ENCODE measurements around the gene MCTP2.

MCTP2 gene

DNA sequence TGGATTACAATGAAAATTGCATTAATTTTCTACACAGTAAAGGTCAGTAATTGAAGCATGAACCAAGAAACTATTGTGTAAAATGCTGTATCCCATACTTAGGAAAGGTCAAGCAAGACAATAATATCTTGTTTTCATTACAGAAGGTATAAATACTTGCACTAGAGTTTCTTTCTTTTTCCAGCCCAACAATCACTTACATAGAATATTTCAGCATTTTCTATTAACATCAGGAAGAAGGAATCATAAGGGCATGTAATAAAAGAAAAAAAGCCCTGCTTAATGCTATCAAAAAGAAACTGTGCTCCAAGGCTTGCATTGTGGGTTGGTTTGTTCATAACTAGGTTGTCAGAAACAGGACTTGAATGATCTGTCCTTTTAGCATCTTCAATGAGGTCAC lies 215.1 kb downstream of the MCTP2 start:
- no peak for DNase-seq (ENCODE audit: low read depth, low spot score)
- POLR2A ChIA-PET = no interaction called here
- TF ChIP-seq, protein P1, sequence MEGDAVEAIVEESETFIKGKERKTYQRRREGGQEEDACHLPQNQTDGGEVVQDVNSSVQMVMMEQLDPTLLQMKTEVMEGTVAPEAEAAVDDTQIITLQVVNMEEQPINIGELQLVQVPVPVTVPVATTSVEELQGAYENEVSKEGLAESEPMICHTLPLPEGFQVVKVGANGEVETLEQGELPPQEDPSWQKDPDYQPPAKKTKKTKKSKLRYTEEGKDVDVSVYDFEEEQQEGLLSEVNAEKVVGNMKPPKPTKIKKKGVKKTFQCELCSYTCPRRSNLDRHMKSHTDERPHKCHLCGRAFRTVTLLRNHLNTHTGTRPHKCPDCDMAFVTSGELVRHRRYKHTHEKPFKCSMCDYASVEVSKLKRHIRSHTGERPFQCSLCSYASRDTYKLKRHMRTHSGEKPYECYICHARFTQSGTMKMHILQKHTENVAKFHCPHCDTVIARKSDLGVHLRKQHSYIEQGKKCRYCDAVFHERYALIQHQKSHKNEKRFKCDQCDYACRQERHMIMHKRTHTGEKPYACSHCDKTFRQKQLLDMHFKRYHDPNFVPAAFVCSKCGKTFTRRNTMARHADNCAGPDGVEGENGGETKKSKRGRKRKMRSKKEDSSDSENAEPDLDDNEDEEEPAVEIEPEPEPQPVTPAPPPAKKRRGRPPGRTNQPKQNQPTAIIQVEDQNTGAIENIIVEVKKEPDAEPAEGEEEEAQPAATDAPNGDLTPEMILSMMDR (IDR thresholded peaks at IDR 0.05; ENCODE audit: insufficient read depth, low read length, missing control alignments) = no peak
- CTCF ChIA-PET = no interaction called here
- no peak overlapping the region for H3K4me3 ChIP-seq (ENCODE audit: low read depth, low read length)

GRCh38 chr15:94451466-94451865 lies 220.1 kb downstream of the MCTP2 start:
- TF ChIP-seq, protein P1 (IDR thresholded peaks at IDR 0.05; ENCODE audit: insufficient read depth, low read length, missing control alignments) = no peak
- no peak for DNase-seq (ENCODE audit: low read depth, low spot score)
- POLR2A ChIA-PET = no interaction called here
- CTCF ChIA-PET = no interaction called here
- H3K4me3 ChIP-seq (ENCODE audit: low read depth, low read length) = no peak overlapping the region

DNA sequence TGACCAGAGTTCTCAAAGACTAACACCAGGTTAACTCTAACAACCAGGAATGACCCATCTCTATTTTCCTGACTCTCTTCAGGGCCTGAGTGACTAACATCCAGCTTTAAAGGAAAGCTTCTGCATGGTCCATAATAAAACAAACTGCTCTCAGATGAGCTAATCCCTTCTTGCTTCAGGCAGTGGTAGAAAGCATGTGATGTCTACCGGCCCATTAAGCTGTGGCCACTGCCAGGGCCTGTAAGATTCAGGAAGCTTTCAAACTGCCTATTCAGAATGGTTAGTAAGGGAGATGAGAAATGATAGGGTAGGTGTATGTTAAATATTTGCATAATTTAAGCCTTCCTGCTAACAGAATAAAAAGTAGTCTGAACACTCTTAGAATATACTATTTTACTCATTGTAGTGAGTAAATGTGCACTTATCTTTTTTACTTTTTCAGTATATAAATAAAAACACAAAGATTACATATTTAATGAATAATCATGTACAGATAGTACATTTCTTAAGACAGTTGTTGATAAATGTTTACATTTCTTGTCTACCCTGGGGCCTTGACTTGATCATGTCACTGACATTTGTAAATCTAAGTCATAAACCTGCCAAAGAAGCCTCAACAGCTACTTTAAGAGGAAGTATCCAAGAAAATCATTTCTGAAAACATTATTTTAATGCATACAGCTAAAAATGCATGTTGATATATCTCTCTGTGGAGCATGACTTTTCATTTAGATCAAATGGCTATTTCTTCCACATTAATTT lies 222.0 kb downstream of the MCTP2 start:
- ChIA-PET CTCF (no interaction called here), POLR2A (no interaction called here)
- H3K4me3 ChIP-seq (ENCODE audit: low read depth, low read length) = no peak overlapping the region
- TF ChIP-seq, protein P1 (IDR thresholded peaks at IDR 0.05; ENCODE audit: insufficient read depth, low read length, missing control alignments) = no peak
- DNase-seq (ENCODE audit: low read depth, low spot score) = no peak

DNA sequence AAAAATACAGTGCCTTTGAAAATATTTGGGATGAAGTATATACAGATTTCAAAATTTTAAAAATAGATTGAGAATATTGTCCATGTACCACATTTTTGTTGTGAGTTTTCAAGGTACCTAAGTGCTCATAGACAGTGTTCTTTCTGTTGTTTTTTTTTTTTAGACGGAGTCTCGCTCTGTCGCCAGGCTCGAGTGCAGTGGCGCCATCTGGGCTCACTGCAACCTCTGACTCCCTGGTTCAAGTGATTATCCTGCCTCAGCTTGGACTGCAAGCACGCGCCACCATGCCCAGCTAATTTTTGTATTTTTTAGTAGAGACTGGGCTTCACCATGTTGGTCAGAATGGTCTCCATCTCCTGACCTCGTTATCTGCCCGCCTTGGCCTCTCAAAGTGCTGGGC lies 223.9 kb downstream of the MCTP2 start:
- TF ChIP-seq, protein P1 (IDR thresholded peaks at IDR 0.05; ENCODE audit: insufficient read depth, low read length, missing control alignments) = no peak
- ChIA-PET POLR2A (no interaction called here), CTCF (no interaction called here)
- H3K4me3 ChIP-seq (ENCODE audit: low read depth, low read length) = no peak overlapping the region
- DNase-seq (ENCODE audit: low read depth, low spot score) = no peak

GRCh38 chr15:94456226-94456625 lies 224.9 kb downstream of the MCTP2 start:
- no peak overlapping the region for H3K4me3 ChIP-seq (ENCODE audit: low read depth, low read length)
- TF ChIP-seq, protein P1 (IDR thresholded peaks at IDR 0.05; ENCODE audit: insufficient read depth, low read length, missing control alignments) = no peak
- CTCF ChIA-PET = no interaction called here
- POLR2A ChIA-PET = no interaction called here
- DNase-seq (ENCODE audit: low read depth, low spot score) = no peak

- DNase-seq (ENCODE audit: low read depth, low spot score) = no peak
- no peak overlapping the region for H3K4me3 ChIP-seq (ENCODE audit: low read depth, low read length)
- TF ChIP-seq, protein P1 (IDR thresholded peaks at IDR 0.05; ENCODE audit: insufficient read depth, low read length, missing control alignments) = no peak
- ChIA-PET CTCF (no interaction called here), POLR2A (no interaction called here)
These were observed 226.3 kb downstream of the MCTP2 start for GRCh38 chr15:94457661-94458060.

Data from AG04449 (cell line).